ENCODE data around the gene TEX28. TPM values are rescaled to one million over a fixed set of nuclear protein-coding genes. Genes with fewer than 3 reads are reported as not detected.
A peak's percentile ranks its signal among the peaks of the same experiment; 100 is the strongest.
"Not testable (repeated sequence)": the region's sequence is repeated elsewhere in the genome, so short reads cannot be mapped to it uniquely, and the experiment has no call there.

The TEX28 gene
- not detected for total RNA-seq
- long read RNA-seq = 0 reads

DNA sequence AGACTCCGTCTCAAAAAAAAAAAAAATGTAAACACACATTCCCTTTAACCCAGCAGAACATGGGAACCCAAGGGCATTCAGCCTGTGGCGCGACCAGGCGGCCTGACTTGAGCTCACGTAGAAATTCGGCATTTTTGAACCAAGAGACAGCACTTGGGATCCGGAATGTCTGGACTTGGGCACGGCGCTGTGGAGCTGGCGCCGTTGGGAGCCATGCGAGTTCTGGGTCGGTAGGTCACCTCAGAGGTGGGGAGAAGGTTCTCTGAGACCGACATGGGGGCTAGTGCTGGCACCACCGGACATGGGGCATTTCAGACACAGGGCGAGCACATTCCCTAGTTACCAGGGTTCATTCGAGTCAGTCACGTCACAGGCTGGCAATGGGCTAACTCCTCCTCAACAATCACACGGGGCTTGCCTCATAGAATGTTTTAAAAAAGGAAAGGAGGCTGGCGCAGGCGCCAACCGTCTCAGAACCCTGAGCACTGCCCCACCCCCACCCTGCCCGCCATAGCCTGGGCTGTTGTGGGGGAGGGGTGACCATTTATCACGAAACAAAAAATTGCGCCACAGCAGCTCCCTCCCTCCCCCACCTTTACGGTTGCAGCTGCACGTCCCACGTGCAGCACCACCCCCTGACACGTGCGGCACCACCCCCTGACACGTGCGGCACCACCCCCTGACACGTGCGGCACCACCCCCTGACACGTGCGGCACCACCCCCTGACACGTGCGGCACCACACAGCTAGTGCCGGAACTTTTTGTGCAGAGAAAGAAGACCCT is at the start of gene TEX28:
Gene TEX28, minus strand, starts transcription at position 334 of the 784 bp plus-strand sequence. CDS start 3,007 bp downstream, outside the sequence.
- intact Hi-C loops (cut with DNase I) = no loop called here
- ATAC-seq = no peak
- peak; percentile 8 for DNase-seq

GRCh38 chrX:154343620-154344019 is 48.7 kb upstream of the TEX28 start:
- DNase-seq; intact Hi-C loops (cut with DNase I): not testable (repeated sequence)
- peak; percentile 10 to 13 for ATAC-seq

DNA sequence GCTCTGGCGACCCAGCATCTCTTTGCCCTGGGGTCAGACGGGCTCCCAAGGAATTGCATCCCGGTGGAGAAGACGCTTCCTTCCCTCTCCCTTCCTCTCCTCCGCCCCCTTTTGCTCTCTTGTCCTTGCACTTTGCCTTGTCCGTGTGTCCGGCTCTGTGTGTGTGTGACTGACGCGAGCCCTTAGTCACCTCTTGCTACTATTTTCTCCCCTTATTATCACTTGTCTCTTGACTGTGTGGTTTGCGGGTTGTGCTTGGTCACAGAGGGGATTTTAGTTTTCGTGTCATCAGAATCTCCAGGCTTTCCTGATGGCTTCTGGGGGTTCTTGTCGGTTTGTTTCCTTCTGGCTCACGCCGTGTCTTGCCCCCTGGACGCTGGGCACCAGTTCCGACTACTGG is 48.1 kb upstream of the TEX28 start:
- intact Hi-C loops (cut with DNase I); DNase-seq: not testable (repeated sequence)
- peak in 1 of 2 donors; percentile 3 for ATAC-seq

DNA sequence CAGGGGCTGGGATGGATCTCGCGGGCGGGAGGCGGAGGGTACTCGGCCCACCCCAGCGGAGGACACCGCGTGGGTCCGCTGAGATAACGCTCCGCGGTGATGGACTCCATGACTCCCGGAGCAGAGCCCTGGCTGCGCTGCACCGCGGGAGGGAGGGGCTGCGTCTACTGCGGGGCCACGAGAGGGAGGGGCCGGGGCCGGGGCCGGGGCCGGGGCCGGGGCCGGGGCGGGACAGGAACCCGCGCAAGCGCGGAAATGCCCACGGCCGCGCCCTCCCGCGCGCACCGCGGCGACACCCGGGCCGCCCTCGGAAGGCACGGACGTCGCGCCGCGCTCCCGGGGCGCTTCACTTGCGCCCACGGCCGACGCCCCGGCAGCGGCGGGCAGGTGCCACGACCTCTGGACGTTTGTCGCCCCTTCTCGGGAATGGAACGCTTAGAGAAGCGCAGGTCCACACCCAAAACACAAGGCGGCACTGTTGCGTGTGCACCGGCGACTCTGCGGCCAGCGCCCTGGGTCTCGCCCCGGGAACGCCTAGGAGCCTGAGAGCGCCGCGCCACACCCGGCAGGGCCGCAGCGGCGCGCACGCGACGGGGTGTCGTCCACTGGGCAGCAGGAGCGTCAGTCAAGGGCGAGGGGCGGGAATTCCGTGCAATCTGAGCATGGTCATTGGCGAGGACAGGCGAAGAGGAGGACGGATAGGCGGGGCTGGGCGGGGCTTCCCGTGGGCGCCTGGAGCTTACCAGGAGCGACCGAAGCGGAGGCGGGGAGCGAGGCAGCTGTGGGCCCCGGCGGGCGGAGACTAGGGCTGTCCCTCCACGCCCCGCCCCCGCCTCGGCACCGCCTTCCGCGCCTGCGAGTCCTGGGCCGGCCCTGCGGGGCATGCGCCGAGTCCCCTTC is 46.7 kb upstream of the TEX28 start:
- intact Hi-C loops (cut with DNase I); DNase-seq: not testable (repeated sequence)
- ATAC-seq = peak; percentile 86 to 88

DNA sequence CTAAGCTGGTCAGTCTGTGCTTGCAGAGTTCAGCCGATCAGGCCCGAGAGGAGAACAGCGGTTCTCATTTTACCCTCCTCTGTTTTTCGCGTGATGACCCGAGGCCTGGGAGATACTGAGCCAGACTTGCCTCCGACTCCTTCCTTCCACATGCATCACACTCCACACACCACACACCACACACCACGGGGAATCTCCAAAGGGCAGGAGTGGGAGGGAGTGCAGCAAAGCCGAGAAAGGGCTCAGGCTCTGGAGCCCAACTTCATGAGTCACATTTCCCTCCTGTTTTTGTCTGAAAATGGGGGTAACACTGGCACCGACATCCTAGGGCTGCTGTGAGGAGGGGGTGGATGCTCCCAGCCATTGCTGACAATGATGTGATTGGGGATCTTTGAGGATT is 39.6 kb upstream of the TEX28 start:
- intact Hi-C loops (cut with DNase I) = no loop called here
- ATAC-seq (no peak), DNase-seq (no peak)

DNA sequence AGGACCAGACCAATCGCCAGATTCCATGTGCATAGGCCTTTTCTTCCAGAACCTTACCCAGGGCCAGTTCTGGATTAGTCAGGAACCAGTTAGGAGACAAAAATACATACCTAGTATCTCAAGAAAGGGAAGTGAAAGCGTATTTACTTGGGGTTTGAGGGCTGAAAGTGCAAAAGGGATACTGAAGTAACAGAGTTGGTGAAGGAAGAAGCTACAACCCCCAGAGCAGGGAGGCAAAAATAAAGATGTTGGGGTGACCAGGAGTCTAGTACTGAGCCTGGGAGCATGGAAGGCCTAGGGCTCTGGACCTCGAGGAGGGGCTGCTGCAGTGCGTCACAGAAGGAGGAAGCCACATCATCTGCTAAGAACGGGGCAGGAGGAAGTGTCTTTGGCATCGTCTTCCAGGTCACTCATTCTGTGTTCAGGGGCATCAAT is 38.9 kb upstream of the TEX28 start:
- DNase-seq = no peak
- no peak for ATAC-seq
- intact Hi-C loops (cut with DNase I) = no loop called here

- DNase-seq (no peak), ATAC-seq (no peak)
- intact Hi-C loops (cut with DNase I) = no loop called here
These were observed 38.2 kb upstream of the TEX28 start for GRCh38 chrX:154333116-154333515.

GRCh38 chrX:154332561-154332960 is 37.6 kb upstream of the TEX28 start:
- intact Hi-C loops (cut with DNase I) = no loop called here
- no peak for ATAC-seq
- DNase-seq = peak; percentile 16

DNA sequence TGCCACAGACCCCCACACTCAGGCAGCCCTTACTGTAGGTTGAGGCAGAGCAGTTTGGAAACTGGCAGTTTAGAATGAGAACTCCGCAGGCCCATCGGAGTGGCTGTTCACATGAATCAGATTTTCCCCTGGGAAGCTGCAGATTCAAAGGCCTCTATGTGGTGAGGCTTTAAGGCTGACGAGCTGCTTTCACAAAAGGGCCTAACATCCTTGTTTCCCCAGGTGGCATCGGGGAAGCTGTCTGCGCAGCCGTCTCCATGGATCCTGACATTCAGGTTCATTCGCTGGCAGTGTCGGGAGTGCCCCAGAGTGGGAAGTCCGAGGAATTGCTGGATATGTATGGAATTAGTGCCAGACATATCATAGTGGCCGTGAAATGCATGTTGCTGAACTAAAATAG is 34.4 kb upstream of the TEX28 start:
- ATAC-seq = no peak
- DNase-seq = peak; percentile 3
- intact Hi-C loops (cut with DNase I) = no loop called here

DNA sequence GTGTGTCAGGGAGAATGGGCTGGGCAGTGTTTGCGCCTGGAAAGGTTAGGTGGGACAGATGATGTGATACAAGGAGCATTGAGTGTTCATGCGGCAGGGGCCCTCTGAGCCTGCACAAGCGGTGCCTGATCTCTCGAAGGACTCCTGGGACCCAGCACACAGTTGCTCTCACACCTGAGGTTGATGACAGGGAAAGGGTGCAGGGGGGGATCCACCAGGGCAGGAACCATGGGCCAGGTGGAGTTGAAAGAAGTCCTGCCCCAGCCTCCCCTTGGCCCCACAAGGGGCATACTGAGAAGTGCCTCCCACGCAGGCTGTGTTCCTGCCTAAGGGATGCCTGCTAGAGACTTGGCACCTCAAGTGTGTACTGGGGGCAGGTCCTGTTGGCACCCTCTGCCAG is 33.7 kb upstream of the TEX28 start:
- DNase-seq (no peak), ATAC-seq (no peak)
- intact Hi-C loops (cut with DNase I) = no loop called here

GRCh38 chrX:154327038-154327820 is 32.3 kb upstream of the TEX28 start:
- peak; percentile 48 to 50 for ATAC-seq
- intact Hi-C loops (cut with DNase I) = no loop called here
- no peak for DNase-seq

DNA sequence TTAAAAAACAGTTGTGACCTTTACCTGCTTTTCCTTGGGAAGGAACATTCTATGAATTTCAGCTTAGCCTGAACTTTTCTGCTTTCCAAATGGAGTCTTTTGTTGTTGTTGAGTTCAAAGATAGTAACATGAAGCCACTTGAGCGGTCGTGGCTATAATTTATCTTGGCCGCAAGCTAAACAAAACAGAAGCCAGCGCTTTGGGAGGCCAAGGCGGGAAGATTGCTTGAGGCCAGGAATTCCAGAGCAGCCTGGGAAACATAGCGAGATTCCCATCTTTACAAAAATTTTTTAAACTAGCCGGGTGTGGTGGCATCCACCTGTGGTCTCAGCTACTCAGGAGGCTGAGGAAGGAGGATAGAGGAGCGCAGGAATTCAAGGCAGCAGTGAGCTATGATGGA is 30.6 kb upstream of the TEX28 start:
- ATAC-seq (no peak), DNase-seq (no peak)
- intact Hi-C loops (cut with DNase I) = no loop called here

DNA sequence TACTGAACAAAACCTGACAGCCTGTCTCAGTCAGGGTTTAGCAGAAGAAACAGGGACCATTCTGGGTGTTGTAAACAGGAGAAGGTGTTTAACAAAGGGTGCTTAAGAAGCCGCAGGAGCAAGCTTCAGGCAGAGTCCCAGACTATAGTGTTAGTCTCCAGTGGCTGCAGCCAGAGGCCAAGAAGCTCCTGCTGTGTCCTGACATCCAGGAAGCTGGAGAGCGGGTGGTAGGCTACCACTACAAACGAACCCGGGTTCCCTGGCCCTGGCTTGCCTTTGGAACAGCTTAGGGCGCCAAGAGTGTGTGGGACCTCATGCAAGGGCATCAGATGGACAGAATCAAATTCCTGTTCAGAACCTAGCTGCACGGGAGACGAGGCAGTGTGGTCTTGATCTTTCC is 28.6 kb upstream of the TEX28 start:
- DNase-seq = peak; percentile 5
- ATAC-seq = no peak
- intact Hi-C loops (cut with DNase I) = no loop called here

GRCh38 chrX:154322890-154323289 is 28.0 kb upstream of the TEX28 start:
- intact Hi-C loops (cut with DNase I) = no loop called here
- DNase-seq (peak; percentile 1), ATAC-seq (no peak)

DNA sequence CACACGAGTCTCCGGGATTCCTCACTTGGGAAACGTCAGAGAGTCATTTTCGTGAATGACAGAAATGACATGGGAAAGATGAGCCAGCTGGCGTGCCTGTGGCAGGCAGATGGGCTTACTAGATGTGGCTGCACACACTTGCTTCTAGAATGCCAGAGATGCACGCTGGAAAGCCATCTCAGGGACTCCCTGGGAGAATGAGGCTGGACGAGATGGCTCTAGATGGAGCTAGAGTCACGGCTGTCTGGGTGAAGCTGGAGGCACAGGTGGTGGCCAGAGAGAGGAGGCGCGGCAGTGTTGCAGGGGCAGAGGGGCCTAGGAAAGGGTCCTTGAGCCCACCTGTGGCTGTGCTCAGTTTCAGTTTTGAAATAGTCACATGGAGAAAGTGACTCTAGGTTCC is 26.7 kb upstream of the TEX28 start:
- DNase-seq (peak; percentile 17), ATAC-seq (peak; percentile 28 to 36)
- intact Hi-C loops (cut with DNase I) = no loop called here

DNA sequence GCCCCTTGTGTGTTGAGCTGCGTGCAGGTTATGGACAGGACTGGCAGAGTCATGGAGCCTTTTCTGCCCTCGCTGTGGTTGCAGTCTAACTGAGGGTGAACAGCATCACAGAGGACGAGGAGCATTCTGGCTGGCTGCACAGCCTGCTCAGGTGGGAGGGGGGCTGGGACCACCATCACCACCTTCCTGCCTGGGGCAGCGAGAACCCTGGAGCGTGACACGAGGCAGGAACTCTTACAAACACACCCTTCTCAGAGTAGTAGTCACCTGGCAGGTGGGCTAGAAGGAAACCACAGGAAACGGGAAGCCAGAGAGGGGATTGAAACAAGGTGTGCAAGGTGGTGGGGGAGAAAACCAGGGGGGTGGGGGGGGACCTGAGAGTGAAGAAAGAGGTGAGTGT is 26.2 kb upstream of the TEX28 start:
- ATAC-seq (no peak), DNase-seq (peak; percentile 4)
- intact Hi-C loops (cut with DNase I) = no loop called here

- ATAC-seq = no peak
- intact Hi-C loops (cut with DNase I) = no loop called here
- peak; percentile 6 for DNase-seq
These were observed 25.5 kb upstream of the TEX28 start for GRCh38 chrX:154320406-154320805.

DNA sequence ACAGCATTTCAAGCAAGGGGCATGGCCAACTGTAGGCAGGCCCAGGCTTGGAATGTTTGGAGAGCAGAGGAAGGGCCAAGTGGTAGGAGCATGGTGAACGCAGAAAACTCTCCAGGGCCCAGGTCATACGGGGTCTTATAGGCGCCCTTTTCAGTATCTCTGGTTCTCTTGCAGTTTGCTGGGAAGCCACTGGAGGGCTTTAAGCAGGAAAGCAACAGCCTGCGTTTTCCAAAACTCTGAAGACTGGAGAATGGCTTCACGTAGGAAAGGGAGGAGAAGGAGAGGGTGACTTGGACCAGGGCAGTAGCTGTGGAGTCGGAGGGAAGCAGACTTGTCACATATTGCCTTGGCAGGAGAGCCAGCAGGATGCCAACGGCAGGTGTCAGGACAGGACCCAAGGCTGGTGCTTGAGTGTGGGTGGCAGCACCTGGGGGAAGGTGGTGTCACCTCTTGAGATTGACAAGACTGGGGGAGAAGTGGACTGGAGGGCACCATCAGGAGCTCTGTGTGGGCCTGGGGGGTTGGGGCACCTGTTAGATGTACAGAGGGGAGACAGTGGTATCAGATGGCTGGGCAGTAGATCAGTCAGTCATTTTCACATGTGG is 22.6 kb upstream of the TEX28 start:
- intact Hi-C loops (cut with DNase I) = loop anchor here (5.0 kb wide), 2 partner anchors 185 to 220 kb away; no protein-coding TSS in a partner anchor
- DNase-seq (peak; percentile 20), ATAC-seq (peak in 1 of 2 donors; percentile 57)

DNA sequence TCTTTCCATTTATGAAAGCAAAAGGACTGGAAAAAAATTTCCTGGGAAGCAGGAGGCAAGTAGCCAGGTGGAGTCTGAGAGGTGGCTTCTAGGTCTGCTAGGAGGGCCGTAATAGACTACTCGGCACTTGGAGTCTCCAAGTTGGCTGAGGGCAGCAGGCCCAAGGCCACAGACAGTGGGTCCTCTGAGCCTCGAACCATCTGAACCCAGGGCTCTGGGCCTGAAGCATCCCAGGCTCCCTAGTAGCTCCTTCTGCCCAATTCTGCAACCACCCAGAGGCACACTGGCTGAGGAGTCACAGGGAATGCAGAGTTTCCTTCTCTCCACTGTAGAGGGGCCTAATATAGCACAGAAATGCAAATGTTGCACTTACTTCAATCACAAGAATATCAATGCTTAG is 20.5 kb upstream of the TEX28 start:
- DNase-seq = no peak
- no peak for ATAC-seq

More for the DNA sequence above, 20.5 kb upstream of the TEX28 start:
- intact Hi-C loops (cut with DNase I) = loop anchor here (5.0 kb wide), 2 partner anchors 183 to 222 kb away; no protein-coding TSS in a partner anchor
